Epithelial cell of esophagus (primary cell): ENCODE data around the gene DUSP16.

Source experiments
- DNase-seq: peaks from one replicate; pipeline ENCODE4 v3.0.0; 2010; ENCODE audit warnings: low read depth
- H3K4me3 ChIP-seq: 2 replicates; pipeline ENCODE4 v1.5.1; 2011; ENCODE audit warnings: mild to moderate bottlenecking, low read length, control low read depth
- CTCF ChIP-seq: IDR thresholded peaks from 2 replicates; pipeline ENCODE4 v1.5.1; 2011; ENCODE audit warnings: low read depth, mild to moderate bottlenecking, low read length, control low read depth, inconsistent platforms; ENCODE audit not compliant: insufficient read depth; ENCODE audit errors: missing control alignments

Gene DUSP16

GRCh38 chr12:12447236-12447635 is 115.4 kb downstream of the DUSP16 start:
- H3K4me3 ChIP-seq: no peak overlapping the region
- no peak for DNase-seq
- TF ChIP-seq CTCF: no peak

- no peak for DNase-seq
- TF ChIP-seq CTCF: no peak
- no peak overlapping the region for H3K4me3 ChIP-seq
Measured at GRCh38 chr12:12446786-12447185, 115.9 kb downstream of the DUSP16 start.

DNA sequence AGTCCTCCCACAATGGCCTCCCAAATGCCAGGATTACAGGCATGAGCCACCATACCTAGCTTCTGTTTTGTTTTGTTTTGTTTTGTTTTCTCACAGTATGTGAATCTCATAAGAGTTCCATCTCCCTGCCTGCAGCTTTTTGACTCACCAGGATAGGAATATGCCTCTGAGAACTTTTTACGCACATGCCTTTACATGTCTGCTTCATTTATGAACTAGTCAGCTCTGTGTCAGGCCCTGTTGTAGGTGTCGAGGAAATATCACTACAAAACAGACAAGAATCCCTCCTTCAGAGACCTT is 116.8 kb downstream of the DUSP16 start:
- TF ChIP-seq CTCF: no peak
- DNase-seq: peak; percentile 99
- H3K4me3 ChIP-seq: no peak overlapping the region

DNA sequence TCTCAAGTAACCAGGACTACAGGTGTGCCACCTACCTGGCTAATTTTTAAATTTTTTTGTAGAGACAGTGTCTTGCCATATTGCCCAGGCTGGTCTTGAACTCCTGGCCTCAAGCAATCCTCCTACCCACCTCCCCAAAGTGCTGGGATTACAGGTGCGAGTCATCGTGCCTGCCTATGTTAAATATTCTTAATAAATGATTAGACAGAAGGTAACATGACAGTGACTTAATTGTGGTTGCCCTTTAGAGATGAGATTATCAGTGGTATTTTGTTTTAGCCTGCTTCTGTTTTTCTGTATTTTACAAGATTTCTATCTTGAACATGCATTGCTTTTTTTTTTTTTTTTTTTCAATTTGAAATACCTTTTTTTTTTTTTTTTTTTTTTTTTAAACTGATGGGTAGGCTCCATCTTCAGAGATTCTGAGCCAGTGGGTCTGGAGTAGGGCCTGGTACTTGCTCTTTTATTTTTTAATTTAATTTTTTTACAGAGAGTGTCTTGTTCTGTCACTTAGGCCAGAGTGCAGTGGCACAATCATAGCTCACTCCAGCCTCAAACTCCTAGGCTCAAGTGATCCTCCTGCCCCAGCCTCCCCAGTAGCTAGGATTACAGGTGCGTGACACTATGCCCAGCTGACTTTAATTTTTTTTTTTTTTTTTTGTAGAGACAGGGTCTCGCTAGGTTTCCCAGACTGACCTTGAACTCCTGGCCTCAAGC is 117.3 kb downstream of the DUSP16 start:
- DNase-seq: no peak
- no peak for TF ChIP-seq CTCF
- H3K4me3 ChIP-seq: no peak overlapping the region

DNA sequence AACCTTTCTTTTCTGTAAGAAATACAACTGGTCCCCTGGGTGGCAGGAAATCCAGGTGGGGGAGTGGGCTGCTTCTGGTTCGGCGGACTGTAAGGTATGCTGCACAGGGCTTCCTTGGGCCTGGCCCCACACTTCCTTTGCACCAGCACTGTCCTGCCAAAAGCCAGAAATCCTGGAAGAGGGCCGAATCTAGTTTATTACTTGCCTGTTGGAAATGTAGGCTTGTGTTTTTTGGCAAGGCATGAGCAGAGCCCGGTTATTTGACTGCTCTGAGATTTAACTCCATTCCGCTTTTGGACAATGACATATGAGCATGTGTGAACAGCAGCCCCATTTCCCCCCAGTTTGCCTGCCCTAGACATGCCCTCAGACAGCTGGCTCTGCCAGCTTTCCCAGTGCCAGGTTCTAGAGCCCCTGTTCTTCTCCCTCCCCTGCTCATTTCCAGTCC is 119.2 kb downstream of the DUSP16 start:
- no peak for TF ChIP-seq CTCF
- H3K4me3 ChIP-seq: no peak overlapping the region

DNA sequence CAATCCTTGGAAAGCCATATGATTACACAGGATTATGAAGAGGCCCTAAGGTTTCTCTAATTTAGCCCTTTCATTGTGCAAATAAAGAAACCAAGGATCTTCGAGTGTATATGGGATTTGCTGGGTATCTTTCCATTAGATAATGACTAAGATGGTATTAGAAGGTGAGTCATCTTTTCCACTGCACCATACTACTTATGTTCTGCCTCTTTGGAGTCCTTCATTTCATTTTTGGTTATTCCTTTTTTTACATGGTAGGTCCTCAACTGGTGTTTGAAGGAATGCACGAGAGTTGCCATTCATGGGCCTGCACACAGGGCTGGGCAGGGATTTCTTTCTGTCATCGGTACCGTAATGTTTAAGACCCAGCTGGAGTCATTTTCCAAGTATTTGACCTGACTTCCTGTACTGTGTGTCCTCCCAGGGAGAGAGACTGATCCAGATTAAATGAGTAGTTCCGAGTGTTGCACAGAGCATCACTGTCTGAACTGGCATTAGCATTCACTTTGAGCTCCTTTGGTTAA is 120.1 kb downstream of the DUSP16 start:
- peak; percentile 70 for DNase-seq
- H3K4me3 ChIP-seq: no peak overlapping the region
- no peak for TF ChIP-seq CTCF

More for the DNA sequence above, 119.2 kb downstream of the DUSP16 start:
- no peak for DNase-seq

DNA sequence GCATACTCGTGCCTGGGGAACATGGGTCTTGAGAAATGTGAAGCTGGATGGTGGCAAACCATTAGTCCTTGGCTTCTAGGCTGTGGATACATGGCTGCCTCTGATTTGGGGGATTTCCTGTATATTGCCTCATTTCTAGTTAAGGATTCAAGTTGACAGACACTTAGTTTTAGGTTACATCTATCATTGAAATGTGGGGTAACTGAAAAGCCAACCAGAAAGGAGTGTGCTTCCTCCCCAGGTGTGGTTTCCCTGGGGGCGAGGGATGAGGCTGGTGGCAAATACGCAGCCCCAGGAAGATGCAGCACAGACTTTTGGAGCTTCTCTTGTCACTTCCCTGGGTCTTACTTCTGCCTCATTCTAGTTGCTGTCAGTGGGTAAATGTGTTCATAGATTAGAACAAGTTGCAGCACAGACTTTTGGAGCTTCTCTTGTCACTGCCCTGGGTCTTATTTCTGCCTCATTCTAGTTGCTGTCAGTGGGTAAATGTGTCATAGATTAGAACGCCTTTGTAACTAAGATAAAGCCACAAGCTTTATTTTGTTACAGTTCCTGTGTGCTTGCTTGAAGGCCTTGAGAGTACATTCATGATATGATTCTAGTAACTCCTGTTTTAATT is 120.7 kb downstream of the DUSP16 start:
- peak; percentile 55 for DNase-seq
- no peak for TF ChIP-seq CTCF
- H3K4me3 ChIP-seq: no peak overlapping the region
